Measurements from ENCODE around the gene SMARCA2. TPM values are rescaled to one million over a fixed set of nuclear protein-coding genes. Genes with fewer than 3 reads are reported as not detected.

SMARCA2 gene
- total and polyA plus RNA-seq, 10 of the 15 experiments (the other 5 are each of a cell fraction or from before 2014, with no cell fraction given) = 100 to 392 (median 204) TPM

- 0 out of 2 replicates have a peak, but pooled peaks have one; percentile 23 for TF ChIP-seq NKRF (conservative IDR thresholded peaks at IDR 0.05)
- no peak for TF ChIP-seq USF1 (IDR thresholded peaks at IDR 0.05; ENCODE audit: borderline replicate concordance, extremely low read length, insufficient read depth, low read depth, low read length)
- TF ChIP-seq SREBF1 (IDR thresholded peaks at IDR 0.05; ENCODE audit: low read length) = no peak
- no peak for TF ChIP-seq CEBPZ (IDR thresholded peaks at IDR 0.05; ENCODE audit: low read depth, low read length)
- 0 out of 2 replicates have a peak, but pooled peaks have one; percentile 37 for TF ChIP-seq ZBED1 (IDR thresholded peaks at IDR 0.05; ENCODE audit: borderline replicate concordance)
- 0 out of 2 replicates have a peak, but pooled peaks have one; percentile 23 for TF ChIP-seq YY1 (IDR thresholded peaks at IDR 0.05; ENCODE audit: low read depth, low read length)
- peak; percentile 93 for TF ChIP-seq MXI1 (IDR thresholded peaks at IDR 0.05; ENCODE audit: low read depth, low read length)
- peak; percentile 96 for TF ChIP-seq MYC (IDR thresholded peaks at IDR 0.05; ENCODE audit: insufficient read depth, insufficient read length, insufficient replicate concordance, low read length, severe bottlenecking)
- TF ChIP-seq BMI1 (IDR thresholded peaks at IDR 0.05; ENCODE audit: borderline replicate concordance) = no peak
- 0 out of 2 replicates have a peak, but pooled peaks have one; percentile 9 for TF ChIP-seq NBN (IDR thresholded peaks at IDR 0.05)
- no peak for TF ChIP-seq ESRRA (IDR thresholded peaks at IDR 0.05; ENCODE audit: low read length)
- no peak for TF ChIP-seq MYB (IDR thresholded peaks at IDR 0.05; ENCODE audit: borderline replicate concordance, low read depth, low read length)
- TF ChIP-seq IKZF2 (IDR thresholded peaks at IDR 0.05) = peak; percentile 28 to 34; a peak in 1 of 4 replicates
- TF ChIP-seq JUND (IDR thresholded peaks at IDR 0.05; ENCODE audit: low read depth, low read length) = no peak
- peak; percentile 57 for TF ChIP-seq POLR2AphosphoS5 (IDR thresholded peaks at IDR 0.05; ENCODE audit: low read length)
- no peak for TF ChIP-seq NRF1 (conservative IDR thresholded peaks at IDR 0.05; ENCODE audit: low read depth, low read length)
- TF ChIP-seq SMAD5 (IDR thresholded peaks at IDR 0.05; ENCODE audit: low read depth) = no peak
- no peak for TF ChIP-seq SMAD1 (IDR thresholded peaks at IDR 0.05; ENCODE audit: low read depth, partially characterized antibody)
- peak; percentile 49; the same call in 1 of the 2 replicates for TF ChIP-seq MAX (IDR thresholded peaks at IDR 0.05; ENCODE audit: low read depth, low read length)
- no peak for TF ChIP-seq TAF1 (IDR thresholded peaks at IDR 0.05; ENCODE audit: borderline replicate concordance, low read depth, low read length)
- TF ChIP-seq USF2 (IDR thresholded peaks at IDR 0.05; ENCODE audit: borderline replicate concordance, low read depth, low read length) = no peak
- TF ChIP-seq POLR2A (IDR thresholded peaks at IDR 0.05; ENCODE audit: low read depth, low read length) = peak; percentile 61
- no peak for TF ChIP-seq PAX5 (IDR thresholded peaks at IDR 0.05; ENCODE audit: borderline replicate concordance, low read depth, low read length)
- peak; percentile 31 for TF ChIP-seq IKZF1 (conservative IDR thresholded peaks at IDR 0.05)
Observed at GRCh38 chr9:2157277-2158110, 142.3 kb downstream of the SMARCA2 start (continued).

All from GM12878 (cell line).